HepG2 (cell line): ENCODE results near the gene ZNF302. TPM values are rescaled to one million over a fixed set of nuclear protein-coding genes. Genes with fewer than 3 reads are reported as not detected.

Experiments
- GTF2F1 ChIP-seq: fragments of 150-350 bp; IDR thresholded peaks from 2 replicates; pipeline ENCODE4 v1.6.1; 2014; ENCODE audit warnings: low read length
- HNRNPUL1 ChIP-seq: fragments of 200-400 bp; formaldehyde crosslinking; IDR thresholded peaks from 2 replicates; pipeline ENCODE4 v1.6.1; 2017; ENCODE audit warnings: low read depth, mild to moderate bottlenecking, low read length, moderate library complexity
- HOXA7 ChIP-seq: sonication (generic); formaldehyde crosslinking; IDR thresholded peaks from 2 replicates; pipeline ENCODE4 v1.8.1; 2022; ENCODE audit warnings: mild to moderate bottlenecking, missing genetic modification reagents, moderate library complexity
- KMT2A ChIP-seq: sonication (generic); formaldehyde crosslinking; IDR thresholded peaks from 2 replicates; pipeline ENCODE4 v1.4.0; 2020; ENCODE audit warnings: missing genetic modification reagents
- NAIF1 ChIP-seq: sonication (generic); formaldehyde crosslinking; IDR thresholded peaks from 2 replicates; pipeline ENCODE4 v1.5.0; 2020; ENCODE audit warnings: mild to moderate bottlenecking, missing genetic modification reagents, borderline replicate concordance
- NCOA2 ChIP-seq: sonication (generic); formaldehyde crosslinking; IDR thresholded peaks from 2 replicates; pipeline ENCODE4 v1.8.0; 2022; ENCODE audit warnings: inconsistent platforms
- NCOR1 ChIP-seq: fragments of 200-600 bp; sonication (generic); IDR thresholded peaks from 2 replicates; pipeline ENCODE4 v1.7.0; 2017; ENCODE audit warnings: antibody characterized with exemption, low read length, borderline replicate concordance
- NPAS2 ChIP-seq: sonication (generic); formaldehyde crosslinking; IDR thresholded peaks from 2 replicates; pipeline ENCODE4 v1.8.0; 2022; ENCODE audit warnings: mild to moderate bottlenecking, missing genetic modification reagents, borderline replicate concordance
- NR2F1 ChIP-seq, 2 experiments: fragments of 450-650 bp in 1 of 2; formaldehyde crosslinking in 1 of 2; IDR thresholded peaks; 2 replicates each; pipeline versions ENCODE4 v1.5.0 to v1.6.1; 2016 to 2020; ENCODE audit warnings: mild to moderate bottlenecking in 1 of 2, missing compliant biosample characterization in 1 of 2, missing genetic modification reagents in 1 of 2, moderate library complexity in 1 of 2
- NR3C1 ChIP-seq: sonication (generic); formaldehyde crosslinking; IDR thresholded peaks from 2 replicates; pipeline ENCODE4 v1.4.0; 2020; ENCODE audit warnings: missing genetic modification reagents
- SKI ChIP-seq: fragments of 450-650 bp; IDR thresholded peaks from one replicate; pipeline ENCODE4 v1.6.1; 2018; ENCODE audit warnings: mild to moderate bottlenecking; ENCODE audit not compliant: partially characterized antibody
- YEATS2 ChIP-seq: sonication (generic); formaldehyde crosslinking; IDR thresholded peaks from 2 replicates; pipeline ENCODE4 v1.4.0; 2020; ENCODE audit warnings: missing genetic modification reagents, borderline replicate concordance
- ZBTB7A ChIP-seq: sonication (generic); formaldehyde crosslinking; IDR thresholded peaks from 2 replicates; pipeline ENCODE4 v1.8.0; 2022; ENCODE audit warnings: mild to moderate bottlenecking, missing genetic modification reagents
- ZNF232 ChIP-seq: sonication (generic); formaldehyde crosslinking; IDR thresholded peaks from 2 replicates; pipeline ENCODE4 v1.4.0; 2020; ENCODE audit warnings: missing genetic modification reagents, borderline replicate concordance
- ZNF317 ChIP-seq: sonication (generic); formaldehyde crosslinking; IDR thresholded peaks from 2 replicates; pipeline ENCODE4 v1.5.0; 2020; ENCODE audit warnings: mild to moderate bottlenecking, missing genetic modification reagents
- ZNF547 ChIP-seq: sonication (generic); formaldehyde crosslinking; IDR thresholded peaks from 2 replicates; pipeline ENCODE4 v1.5.1; 2020; ENCODE audit warnings: mild to moderate bottlenecking, missing genetic modification reagents
- ZNF609 ChIP-seq: sonication (generic); formaldehyde crosslinking; IDR thresholded peaks from 2 replicates; pipeline ENCODE4 v1.4.0; 2020; ENCODE audit warnings: mild to moderate bottlenecking, missing genetic modification reagents, borderline replicate concordance
- polyA plus RNA-seq, 8 experiments: library from polyadenylated mRNA; depleted of rRNA in 3 of 8; stranded (reverse) in 7 of 8; unstranded in 1 of 8; fragments of >200 nt; fragmentation: Illumina TruSeq in 4 of 8; extraction: Trizol in 4 of 8; gene quantifications; 2 replicates each; pipeline versions ENCODE4 v1.2.1 to v1.2.3, GENCODE V29; 2011 to 2016; ENCODE audit warnings: low read depth in 4 of 8, missing spikeins in 1 of 8, mixed read lengths in 1 of 8; ENCODE audit not compliant: insufficient read depth in 1 of 8
- total RNA-seq, 5 experiments: library from RNA; depleted of rRNA; stranded (reverse); fragments of >200 nt; fragmentation: Illumina TruSeq; extraction: Trizol; gene quantifications; 2 replicates each; pipeline ENCODE4 v1.2.3, GENCODE V29; 2016; ENCODE audit warnings: low read depth in 1 of 5
- TF ChIP-seq, protein P1 (sequence below): sonication (generic); formaldehyde crosslinking; IDR thresholded peaks from 2 replicates; pipeline ENCODE4 v1.5.0; 2020; ENCODE audit warnings: missing genetic modification reagents
- TF ChIP-seq, protein P2 (sequence below): sonication (generic); formaldehyde crosslinking; IDR thresholded peaks from 2 replicates; pipeline ENCODE4 v1.5.0; 2020; ENCODE audit warnings: mild to moderate bottlenecking, missing genetic modification reagents, borderline replicate concordance

The ZNF302 gene
- total and polyA plus RNA-seq, 2 of the 13 experiments (the other 11 are each of a cell fraction or from before 2014, with no cell fraction given) = not detected

DNA sequence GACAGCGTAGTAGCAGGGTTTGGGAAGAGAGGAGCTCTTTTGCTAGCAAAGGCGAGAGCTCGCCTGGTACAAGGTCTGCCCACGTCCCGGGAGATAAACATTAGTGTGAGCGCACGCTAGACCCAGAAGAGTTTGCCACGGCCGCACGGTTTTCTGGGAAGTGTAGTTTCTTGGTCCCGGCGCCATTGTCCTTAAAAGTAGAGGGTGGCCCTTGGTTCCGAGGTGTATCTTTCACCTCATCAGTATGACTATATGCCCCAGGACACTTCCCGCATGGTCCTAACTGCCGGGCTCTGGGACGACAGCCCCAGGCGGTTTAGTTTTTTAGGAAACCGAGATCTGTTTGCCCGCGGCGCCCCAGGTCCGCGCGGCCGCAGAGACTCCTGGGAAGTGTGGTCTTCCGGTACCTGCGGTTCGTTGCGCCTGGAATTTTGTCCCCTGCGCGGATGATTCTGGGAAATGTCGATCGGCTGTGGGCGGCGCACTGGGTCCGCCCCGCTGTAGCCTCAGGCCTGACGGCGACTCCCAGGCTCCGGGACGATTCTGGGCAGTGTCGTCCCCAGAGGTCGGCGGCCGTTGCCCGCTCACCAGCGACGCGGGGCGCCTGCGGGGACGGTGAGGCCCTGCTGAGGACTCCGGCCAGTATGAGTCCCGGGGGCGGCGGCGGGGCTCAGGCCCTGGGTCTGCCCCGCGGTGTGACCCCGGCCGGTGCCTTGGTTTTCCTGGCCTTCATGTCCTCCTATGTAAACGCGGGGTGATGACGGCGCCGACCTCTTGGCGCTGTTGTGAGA, 56.5 kb downstream of the ZNF302 start, which contains the start of gene ZNF181 (continued):
- no peak for TF ChIP-seq ZNF609 (CRISPR knock-in tag)
- TF ChIP-seq YEATS2 (CRISPR knock-in tag) = peak; percentile 67; the same call in 1 of the 2 replicates
- 0 out of 2 replicates have a peak, but pooled peaks have one; percentile 30 for TF ChIP-seq ZBTB7A (CRISPR knock-in tag)
- TF ChIP-seq, protein P1, sequence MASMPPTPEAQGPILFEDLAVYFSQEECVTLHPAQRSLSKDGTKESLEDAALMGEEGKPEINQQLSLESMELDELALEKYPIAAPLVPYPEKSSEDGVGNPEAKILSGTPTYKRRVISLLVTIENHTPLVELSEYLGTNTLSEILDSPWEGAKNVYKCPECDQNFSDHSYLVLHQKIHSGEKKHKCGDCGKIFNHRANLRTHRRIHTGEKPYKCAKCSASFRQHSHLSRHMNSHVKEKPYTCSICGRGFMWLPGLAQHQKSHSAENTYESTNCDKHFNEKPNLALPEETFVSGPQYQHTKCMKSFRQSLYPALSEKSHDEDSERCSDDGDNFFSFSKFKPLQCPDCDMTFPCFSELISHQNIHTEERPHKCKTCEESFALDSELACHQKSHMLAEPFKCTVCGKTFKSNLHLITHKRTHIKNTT = no peak
- peak; percentile 23; the same call in 1 of the 2 replicates for TF ChIP-seq ZNF232 (CRISPR knock-in tag)
- no peak for TF ChIP-seq HNRNPUL1
- TF ChIP-seq ZNF547 (CRISPR knock-in tag) = peak; percentile 69; the same call in 1 of the 2 replicates
- peak; percentile 52; the same call in 1 of the 2 replicates for TF ChIP-seq KMT2A
- peak; percentile 26; the same call in 1 of the 2 replicates for TF ChIP-seq NCOR1
- peak in 1 of 2 experiments; percentile 67; a peak in 3 of 4 replicates for TF ChIP-seq NR2F1 (CRISPR knock-in tag; IDR thresholded peaks at IDR 0.05)
- TF ChIP-seq, protein P2, sequence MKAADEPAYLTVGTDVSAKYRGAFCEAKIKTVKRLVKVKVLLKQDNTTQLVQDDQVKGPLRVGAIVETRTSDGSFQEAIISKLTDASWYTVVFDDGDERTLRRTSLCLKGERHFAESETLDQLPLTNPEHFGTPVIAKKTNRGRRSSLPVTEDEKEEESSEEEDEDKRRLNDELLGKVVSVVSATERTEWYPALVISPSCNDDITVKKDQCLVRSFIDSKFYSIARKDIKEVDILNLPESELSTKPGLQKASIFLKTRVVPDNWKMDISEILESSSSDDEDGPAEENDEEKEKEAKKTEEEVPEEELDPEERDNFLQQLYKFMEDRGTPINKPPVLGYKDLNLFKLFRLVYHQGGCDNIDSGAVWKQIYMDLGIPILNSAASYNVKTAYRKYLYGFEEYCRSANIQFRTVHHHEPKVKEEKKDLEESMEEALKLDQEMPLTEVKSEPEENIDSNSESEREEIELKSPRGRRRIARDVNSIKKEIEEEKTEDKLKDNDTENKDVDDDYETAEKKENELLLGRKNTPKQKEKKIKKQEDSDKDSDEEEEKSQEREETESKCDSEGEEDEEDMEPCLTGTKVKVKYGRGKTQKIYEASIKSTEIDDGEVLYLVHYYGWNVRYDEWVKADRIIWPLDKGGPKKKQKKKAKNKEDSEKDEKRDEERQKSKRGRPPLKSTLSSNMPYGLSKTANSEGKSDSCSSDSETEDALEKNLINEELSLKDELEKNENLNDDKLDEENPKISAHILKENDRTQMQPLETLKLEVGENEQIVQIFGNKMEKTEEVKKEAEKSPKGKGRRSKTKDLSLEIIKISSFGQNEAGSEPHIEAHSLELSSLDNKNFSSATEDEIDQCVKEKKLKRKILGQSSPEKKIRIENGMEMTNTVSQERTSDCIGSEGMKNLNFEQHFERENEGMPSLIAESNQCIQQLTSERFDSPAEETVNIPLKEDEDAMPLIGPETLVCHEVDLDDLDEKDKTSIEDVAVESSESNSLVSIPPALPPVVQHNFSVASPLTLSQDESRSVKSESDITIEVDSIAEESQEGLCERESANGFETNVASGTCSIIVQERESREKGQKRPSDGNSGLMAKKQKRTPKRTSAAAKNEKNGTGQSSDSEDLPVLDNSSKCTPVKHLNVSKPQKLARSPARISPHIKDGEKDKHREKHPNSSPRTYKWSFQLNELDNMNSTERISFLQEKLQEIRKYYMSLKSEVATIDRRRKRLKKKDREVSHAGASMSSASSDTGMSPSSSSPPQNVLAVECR (CRISPR knock-in tag) = peak; percentile 74; the same call in 1 of the 2 replicates
- TF ChIP-seq NCOA2 = no peak; the same call in 1 of the 2 replicates
- no peak for TF ChIP-seq HOXA7 (CRISPR knock-in tag)
- TF ChIP-seq GTF2F1 = no peak
- no peak for TF ChIP-seq ZNF317 (CRISPR knock-in tag)
- TF ChIP-seq NAIF1 = peak; percentile 72; the same call in 1 of the 2 replicates
- TF ChIP-seq NR3C1 (CRISPR knock-in tag) = no peak
- no peak for TF ChIP-seq NPAS2 (CRISPR knock-in tag)
- peak; percentile 53 for TF ChIP-seq SKI
